ENCODE data around the gene B4GAT1. TPM values are rescaled to one million over a fixed set of nuclear protein-coding genes. Genes with fewer than 3 reads are reported as not detected.

Gene B4GAT1
- total RNA-seq, 1 experiment from 2014 or later, result 47.1 TPM

DNA sequence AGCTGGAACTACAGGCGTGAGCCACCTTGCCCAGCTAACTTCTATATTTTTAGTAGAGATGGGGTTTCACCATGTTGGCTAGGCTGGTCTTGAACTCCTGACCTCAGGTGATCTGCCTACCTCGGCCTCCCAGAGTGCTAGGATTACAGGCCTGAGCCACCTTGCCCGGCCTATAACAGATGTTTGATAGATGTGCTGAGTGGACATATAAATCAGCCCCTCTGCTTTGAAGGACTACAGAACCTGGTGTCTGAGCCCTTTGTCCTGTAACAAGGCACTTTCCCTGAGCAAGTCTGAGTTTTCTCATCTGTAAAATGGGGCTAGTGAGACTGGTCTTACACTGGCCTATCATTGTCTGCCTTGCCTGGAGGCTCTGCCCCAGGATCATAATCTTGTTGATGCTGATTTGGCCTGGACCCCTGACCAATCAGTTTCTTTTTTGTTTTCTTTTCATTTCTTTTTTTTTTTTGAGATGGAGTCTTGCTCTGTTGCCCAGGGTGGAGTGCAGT, 18.2 kb downstream of the B4GAT1 start:
- BruUV-seq (replicated peaks), result no TSS peak
- DNase-seq (ENCODE audit: low spot score), result no peak
- ChIA-PET CTCF (interaction anchor here (0.6 to 1.1 kb wide), 2 partner anchors 13 to 17 kb away, joined by 7 to 17 read pairs; partner anchors contain the start of gene CD248), POLR2A (ENCODE audit: low non-redundant PET) (interaction anchor here (0.6 kb wide), 1 partner anchor 198 kb away, joined by 9 read pairs; no protein-coding TSS in a partner anchor)
- intact Hi-C loops (cut with micrococcal nuclease; ENCODE audit: unreplicated experiment), result loop anchor here (5.0 kb wide), 1 partner anchor 107 kb away; no protein-coding TSS in a partner anchor
- H3K27ac ChIP-seq (ENCODE audit: low read depth, low read length, poor library complexity, severe bottlenecking), result no peak overlapping the region
- TF ChIP-seq, protein P1, sequence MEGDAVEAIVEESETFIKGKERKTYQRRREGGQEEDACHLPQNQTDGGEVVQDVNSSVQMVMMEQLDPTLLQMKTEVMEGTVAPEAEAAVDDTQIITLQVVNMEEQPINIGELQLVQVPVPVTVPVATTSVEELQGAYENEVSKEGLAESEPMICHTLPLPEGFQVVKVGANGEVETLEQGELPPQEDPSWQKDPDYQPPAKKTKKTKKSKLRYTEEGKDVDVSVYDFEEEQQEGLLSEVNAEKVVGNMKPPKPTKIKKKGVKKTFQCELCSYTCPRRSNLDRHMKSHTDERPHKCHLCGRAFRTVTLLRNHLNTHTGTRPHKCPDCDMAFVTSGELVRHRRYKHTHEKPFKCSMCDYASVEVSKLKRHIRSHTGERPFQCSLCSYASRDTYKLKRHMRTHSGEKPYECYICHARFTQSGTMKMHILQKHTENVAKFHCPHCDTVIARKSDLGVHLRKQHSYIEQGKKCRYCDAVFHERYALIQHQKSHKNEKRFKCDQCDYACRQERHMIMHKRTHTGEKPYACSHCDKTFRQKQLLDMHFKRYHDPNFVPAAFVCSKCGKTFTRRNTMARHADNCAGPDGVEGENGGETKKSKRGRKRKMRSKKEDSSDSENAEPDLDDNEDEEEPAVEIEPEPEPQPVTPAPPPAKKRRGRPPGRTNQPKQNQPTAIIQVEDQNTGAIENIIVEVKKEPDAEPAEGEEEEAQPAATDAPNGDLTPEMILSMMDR (conservative IDR thresholded peaks at IDR 0.05; ENCODE audit: low read depth, low read length), result no peak
- TF ChIP-seq EZH2 (IDR thresholded peaks at IDR 0.05; ENCODE audit: borderline replicate concordance, low read depth, low read length, poor library complexity, severe bottlenecking), result no peak
- H3K9me3 ChIP-seq (ENCODE audit: low read depth, low read length, poor library complexity, severe bottlenecking), result no peaks in the 10 kb centered on the region
- H3K4me3 ChIP-seq (ENCODE audit: low read depth, low read length, poor library complexity, severe bottlenecking), result no peak overlapping the region
- no peaks in the 10 kb centered on the region for H3K27me3 ChIP-seq (replicated peaks; ENCODE audit: insufficient read depth, low read depth, low read length, poor library complexity)
- H3K4me1 ChIP-seq (ENCODE audit: insufficient read depth, low read length, poor library complexity, severe bottlenecking), result peaks cover 24% of the 10 kb centered on the region
- H3K36me3 ChIP-seq (ENCODE audit: insufficient read depth, low read length, poor library complexity, severe bottlenecking), result no peaks in the 10 kb centered on the region

DNA sequence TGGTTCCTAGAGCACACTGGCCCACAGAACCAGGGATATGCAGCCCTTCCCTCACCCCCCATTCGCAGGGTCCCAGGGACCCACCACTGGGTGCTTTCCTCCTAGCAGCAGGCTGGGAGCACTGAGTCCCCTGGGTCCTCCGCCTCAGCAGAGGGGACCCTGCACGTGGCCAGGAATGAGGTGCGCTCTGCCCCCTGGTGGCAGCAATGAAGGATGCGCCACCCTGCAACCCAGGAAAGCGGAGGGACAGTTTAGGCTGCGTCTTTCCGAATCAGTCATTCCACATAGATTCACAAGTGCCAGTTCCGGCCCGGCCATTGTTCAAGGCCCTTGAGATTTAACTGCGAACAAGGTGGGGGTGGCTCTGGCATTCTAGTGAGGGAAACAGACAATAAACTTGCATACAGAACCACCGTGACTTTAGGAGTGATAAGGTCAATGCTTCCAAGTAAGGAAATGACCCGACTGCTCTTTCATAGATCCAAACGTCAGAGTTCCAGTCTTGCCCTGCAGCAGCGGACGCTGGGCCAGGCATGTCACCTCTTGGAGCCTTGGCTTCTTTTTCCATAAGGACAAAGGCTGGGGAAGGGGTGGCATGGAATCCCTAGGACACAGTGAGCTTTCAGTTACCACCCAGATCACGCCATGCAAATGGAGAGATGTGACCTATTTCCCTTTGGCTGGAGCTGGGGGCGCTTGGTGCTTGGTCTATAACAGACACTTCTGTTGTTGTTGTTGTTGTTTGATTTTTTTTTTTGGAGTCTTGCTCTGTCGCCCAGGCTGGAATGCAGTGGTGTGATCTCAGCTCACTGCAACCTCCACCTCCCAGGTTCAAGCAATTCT, 18.9 kb downstream of the B4GAT1 start:
- DNase-seq (ENCODE audit: low spot score), result peak; percentile 95
- Histone ChIP-seq H3K36me3 (ENCODE audit: insufficient read depth, low read length, poor library complexity, severe bottlenecking) (no peaks in the 10 kb centered on the region), H3K9me3 (ENCODE audit: low read depth, low read length, poor library complexity, severe bottlenecking) (no peaks in the 10 kb centered on the region), H3K27me3 (replicated peaks; ENCODE audit: insufficient read depth, low read depth, low read length, poor library complexity) (no peaks in the 10 kb centered on the region), H3K27ac (ENCODE audit: low read depth, low read length, poor library complexity, severe bottlenecking) (peak overlapping the region; percentile 59), H3K4me1 (ENCODE audit: insufficient read depth, low read length, poor library complexity, severe bottlenecking) (peaks cover 24% of the 10 kb centered on the region), H3K4me3 (ENCODE audit: low read depth, low read length, poor library complexity, severe bottlenecking) (no peak overlapping the region)
- intact Hi-C loops (cut with micrococcal nuclease; ENCODE audit: unreplicated experiment), result loop anchor here (1.0 to 5.0 kb wide), 2 partner anchors 16 to 106 kb away; no protein-coding TSS in a partner anchor
- no TSS peak for BruUV-seq (replicated peaks)
- ChIA-PET POLR2A (ENCODE audit: low non-redundant PET) (interaction anchor here (0.6 kb wide), 1 partner anchor 199 kb away, joined by 9 read pairs; no protein-coding TSS in a partner anchor), CTCF (interaction anchor here (0.5 to 1.1 kb wide), 5 partner anchors 12 to 57 kb away, joined by 3 to 17 read pairs (median 5); partner anchors contain the start of gene CD248)
- TF ChIP-seq, protein P1 (conservative IDR thresholded peaks at IDR 0.05; ENCODE audit: low read depth, low read length), result peak; percentile 100
- TF ChIP-seq EZH2 (IDR thresholded peaks at IDR 0.05; ENCODE audit: borderline replicate concordance, low read depth, low read length, poor library complexity, severe bottlenecking), result no peak

DNA sequence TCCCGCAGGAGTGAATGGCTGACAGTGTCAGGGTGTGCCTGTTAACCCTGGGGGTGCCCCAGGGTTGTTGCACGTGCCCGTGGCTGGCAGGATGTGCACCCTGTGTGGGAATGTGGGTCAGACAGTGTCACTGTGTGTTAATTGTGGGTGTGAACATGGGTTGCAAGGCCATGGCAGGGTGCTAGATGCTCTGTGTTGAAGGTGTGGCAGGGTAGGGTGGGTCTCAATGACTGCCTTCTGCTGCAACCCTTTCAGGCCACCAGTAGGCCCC, 19.5 kb downstream of the B4GAT1 start:
- BruUV-seq (replicated peaks), result no TSS peak
- intact Hi-C loops (cut with micrococcal nuclease; ENCODE audit: unreplicated experiment), result loop anchor here (1.0 to 5.0 kb wide), 2 partner anchors 16 to 106 kb away; no protein-coding TSS in a partner anchor
- no peak for DNase-seq (ENCODE audit: low spot score)
- Histone ChIP-seq H3K9me3 (ENCODE audit: low read depth, low read length, poor library complexity, severe bottlenecking) (no peaks in the 10 kb centered on the region), H3K36me3 (ENCODE audit: insufficient read depth, low read length, poor library complexity, severe bottlenecking) (no peaks in the 10 kb centered on the region), H3K27me3 (replicated peaks; ENCODE audit: insufficient read depth, low read depth, low read length, poor library complexity) (no peaks in the 10 kb centered on the region), H3K4me1 (ENCODE audit: insufficient read depth, low read length, poor library complexity, severe bottlenecking) (peaks cover 24% of the 10 kb centered on the region), H3K4me3 (ENCODE audit: low read depth, low read length, poor library complexity, severe bottlenecking) (no peak overlapping the region), H3K27ac (ENCODE audit: low read depth, low read length, poor library complexity, severe bottlenecking) (peak overlapping the region; percentile 59)
- CTCF ChIA-PET, result no interaction called here
- POLR2A ChIA-PET (ENCODE audit: low non-redundant PET), result no interaction called here
- no peak for TF ChIP-seq EZH2 (IDR thresholded peaks at IDR 0.05; ENCODE audit: borderline replicate concordance, low read depth, low read length, poor library complexity, severe bottlenecking)
- TF ChIP-seq, protein P1 (conservative IDR thresholded peaks at IDR 0.05; ENCODE audit: low read depth, low read length), result no peak

All from A673 (cell line).